A549 treated with RU486 at 1 μM for 4 hours (cell line): ENCODE results near the gene RASIP1. TPM values are rescaled to one million over a fixed set of nuclear protein-coding genes. Genes with fewer than 3 reads are reported as not detected.

Source experiments
- total RNA-seq: library from RNA; stranded (reverse); fragments of 200-300 nt; extraction: Qiagen RNA extraction; gene quantifications from 5 replicates; pipeline ENCODE4 v1.2.3, GENCODE V29; 2022; ENCODE audit warnings: low read depth

RASIP1 gene
- 0.29 to 0.75 TPM (median 0.46 TPM) in 5 replicates for total RNA-seq

GRCh38 chr19:48740164-48740972, at the start of gene RASIP1:
RASIP1 (minus strand) TSS chr19:48740610; CDS start chr19:48740282, 328 bp downstream.

GRCh38 chr19:48755084-48755641, 14.8 kb upstream of the RASIP1 start, which contains the start of gene FGF21:
FGF21 (plus strand) TSS chr19:48755524; CDS start chr19:48756237, 713 bp downstream.

GRCh38 chr19:48752496-48753365, 12.3 kb upstream of the RASIP1 start, which contains the start of gene FUT1:
FUT1 (minus strand) TSS chr19:48752641; CDS start chr19:48751281, 1,360 bp downstream.

GRCh38 chr19:48746738-48747575, 6.5 kb upstream of the RASIP1 start, which contains the start of gene IZUMO1:
IZUMO1 (minus strand) TSS chr19:48746909; CDS start chr19:48745859, 1,050 bp downstream.

GRCh38 chr19:48719263-48720171, 20.9 kb downstream of the RASIP1 start, which contains the start of gene MAMSTR:
MAMSTR (minus strand) TSS chr19:48719725; CDS start chr19:48719031, 694 bp downstream.

GRCh38 chr19:48695743-48696352, 44.6 kb downstream of the RASIP1 start, which contains the start of gene FUT2:
FUT2 (plus strand) TSS chr19:48695971; CDS start chr19:48702957, 6,986 bp downstream.

GRCh38 chr19:48672994-48673393, 67.4 kb downstream of the RASIP1 start, which contains the start of gene NTN5:
NTN5 (minus strand) TSS chr19:48673017; CDS start chr19:48670986, 2,031 bp downstream.

Other genes starting within 250 kb of the RASIP1 start
- gene LMTK3, start 228.8 kb downstream of the RASIP1 start, total RNA-seq: 2.1 to 4.7 TPM (median 4.2 TPM) in 5 replicates
- 14.1 to 20.7 TPM (median 15.9 TPM) in 5 replicates for gene SULT2B1, start 188.4 kb downstream of the RASIP1 start, total RNA-seq
- not detected in 5 replicates for gene SPACA4, start 133.9 kb downstream of the RASIP1 start, total RNA-seq
- gene FAM83E, start 125.5 kb downstream of the RASIP1 start, total RNA-seq: 0.17 to 0.27 TPM (median 0.24 TPM) in 4 of 5 replicates, not detected in the other
- 3,160 to 3,604 TPM (median 3,243 TPM) in 5 replicates for gene RPL18, start 121.4 kb downstream of the RASIP1 start, total RNA-seq
- gene SPHK2, start 121.1 kb downstream of the RASIP1 start, total RNA-seq: 9.4 to 16.7 TPM (median 15.5 TPM) in 5 replicates
- 2.0 to 3.3 TPM (median 2.7 TPM) in 5 replicates for gene DBP, start 103.2 kb downstream of the RASIP1 start, total RNA-seq
- gene CA11, start 94.4 kb downstream of the RASIP1 start, total RNA-seq: 9.7 to 13.2 TPM (median 10.6 TPM) in 5 replicates
- gene NTN5, start 67.6 kb downstream of the RASIP1 start, total RNA-seq: 0.19 to 0.30 TPM (median 0.23 TPM) in 5 replicates
- gene FUT2, start 44.6 kb downstream of the RASIP1 start, total RNA-seq: not detected in 5 replicates
- 0.26 to 0.72 TPM (median 0.41 TPM) in 5 replicates for gene MAMSTR, start 20.9 kb downstream of the RASIP1 start, total RNA-seq
- not detected in 5 replicates for gene IZUMO1, start 6.3 kb upstream of the RASIP1 start, total RNA-seq
- gene FUT1, start 12.0 kb upstream of the RASIP1 start, total RNA-seq: 0.06 to 0.13 TPM (median 0.07 TPM) in 5 replicates
- gene FGF21, start 14.9 kb upstream of the RASIP1 start, total RNA-seq: not detected in 5 replicates
- 47.2 to 60.5 TPM (median 56.7 TPM) in 5 replicates for gene BCAT2, start 70.4 kb upstream of the RASIP1 start, total RNA-seq
- gene HSD17B14, start 95.9 kb upstream of the RASIP1 start, total RNA-seq: 13.4 to 17.0 TPM (median 14.8 TPM) in 5 replicates
- 1.5 to 3.0 TPM (median 2.4 TPM) in 5 replicates for gene PLEKHA4, start 128.0 kb upstream of the RASIP1 start, total RNA-seq
- gene PPP1R15A, start 131.8 kb upstream of the RASIP1 start, total RNA-seq: 98.8 to 159 TPM (median 116 TPM) in 5 replicates
- not detected in 5 replicates for gene TULP2, start 158.1 kb upstream of the RASIP1 start, total RNA-seq
- gene NUCB1, start 159.7 kb upstream of the RASIP1 start, total RNA-seq: 180 to 229 TPM (median 200 TPM) in 5 replicates
- gene DHDH, start 193.1 kb upstream of the RASIP1 start, total RNA-seq: 1.1 to 2.1 TPM (median 1.5 TPM) in 5 replicates
- 272 to 404 TPM (median 350 TPM) in 5 replicates for gene BAX, start 214.3 kb upstream of the RASIP1 start, total RNA-seq
- gene FTL, start 224.7 kb upstream of the RASIP1 start, total RNA-seq: 18,656 to 25,483 TPM (median 19,849 TPM) in 5 replicates